Mucosa of descending colon (tissue), 3 donors: Measurements from ENCODE around the gene CABLES2. TPM values are rescaled to one million over a fixed set of nuclear protein-coding genes. Genes with fewer than 3 reads are reported as not detected.

ENCODE experiments used
- ATAC-seq: fragments of 200-7000 bp; cut with Tn5 transposase; one replicate; pipeline ENCODE4 v1.9.1; 2020; ENCODE audit warnings: mild to moderate bottlenecking, moderate library complexity
- DNase-seq, 3 donors: peaks; one replicate each; pipeline ENCODE4 v3.0.0-alpha.2; 2020
- H3K36me3 ChIP-seq: fragments of 200-600 bp; one replicate; pipeline ENCODE4 v1.8.0; 2021; ENCODE audit warnings: low read depth, mild to moderate bottlenecking
- H3K4me1 ChIP-seq: fragments of 200-600 bp; one replicate; pipeline ENCODE4 v1.8.0; 2021; ENCODE audit warnings: low read depth, mild to moderate bottlenecking
- H3K4me3 ChIP-seq: fragments of 200-600 bp; one replicate; pipeline ENCODE4 v1.8.0; 2021; ENCODE audit warnings: mild to moderate bottlenecking
- H3K9me3 ChIP-seq: fragments of 200-600 bp; one replicate; pipeline ENCODE4 v1.8.0; 2021; ENCODE audit warnings: mild to moderate bottlenecking
- intact Hi-C, 2 donors: fragments of 100-400 bp; cut with DNase I in 1 of 2; cut with micrococcal nuclease in 1 of 2; formaldehyde crosslinking; loops; one replicate each; pipeline versions ENCODE4 v1.11.0 to v1.11.1; 2022; cut with DNase I, micrococcal nuclease
- total RNA-seq, 3 donors: library from RNA; stranded (reverse); fragmentation: NEBNext Ultra II Directional in 2 of 3; extraction: Animal tissue kit (Norgen Biotek cat#: 25700) in 2 of 3; gene quantifications; one replicate each; pipeline versions ENCODE4 v1.2.1 to v1.2.4, GENCODE V29; 2021 to 2023
- TF ChIP-seq, protein P1 (sequence below): fragments of 200-600 bp; IDR thresholded peaks from one replicate; pipeline ENCODE4 v1.8.0; 2022; ENCODE audit warnings: antibody characterized with exemption, mild to moderate bottlenecking
- donor health status: DM: no; HTN: no; CAD: no; lungs with moderate emphysema.
- donor health status: DM: no; HTN: no; CAD: no.
- donor health status: DM: no; HTN: yes; CAD: no.

The CABLES2 gene
- total RNA-seq, 3 donors from 2014 or later: 5.4 to 9.3 (median 6.6) TPM

DNA sequence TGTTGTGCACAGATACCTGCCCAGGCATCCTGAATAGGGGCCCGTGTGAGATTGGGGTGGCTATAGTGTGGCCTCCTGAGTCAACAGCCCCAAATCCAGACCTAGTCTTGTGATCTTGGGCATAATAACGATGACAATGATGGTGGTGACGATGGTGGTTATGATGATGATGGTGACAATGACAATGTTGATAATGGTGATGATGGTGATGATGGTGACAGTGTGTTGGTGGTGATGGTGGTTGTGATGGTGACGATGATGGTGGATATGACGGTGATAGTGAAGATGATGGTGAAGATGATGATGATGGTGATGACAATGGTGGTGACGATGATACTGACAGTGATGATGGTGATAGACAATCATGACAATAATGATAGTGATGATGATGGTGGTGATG is 25.2 kb downstream of the CABLES2 start:
- no peaks in the 10 kb centered on the region for H3K9me3 ChIP-seq
- ATAC-seq: no peak
- TF ChIP-seq, protein P1, sequence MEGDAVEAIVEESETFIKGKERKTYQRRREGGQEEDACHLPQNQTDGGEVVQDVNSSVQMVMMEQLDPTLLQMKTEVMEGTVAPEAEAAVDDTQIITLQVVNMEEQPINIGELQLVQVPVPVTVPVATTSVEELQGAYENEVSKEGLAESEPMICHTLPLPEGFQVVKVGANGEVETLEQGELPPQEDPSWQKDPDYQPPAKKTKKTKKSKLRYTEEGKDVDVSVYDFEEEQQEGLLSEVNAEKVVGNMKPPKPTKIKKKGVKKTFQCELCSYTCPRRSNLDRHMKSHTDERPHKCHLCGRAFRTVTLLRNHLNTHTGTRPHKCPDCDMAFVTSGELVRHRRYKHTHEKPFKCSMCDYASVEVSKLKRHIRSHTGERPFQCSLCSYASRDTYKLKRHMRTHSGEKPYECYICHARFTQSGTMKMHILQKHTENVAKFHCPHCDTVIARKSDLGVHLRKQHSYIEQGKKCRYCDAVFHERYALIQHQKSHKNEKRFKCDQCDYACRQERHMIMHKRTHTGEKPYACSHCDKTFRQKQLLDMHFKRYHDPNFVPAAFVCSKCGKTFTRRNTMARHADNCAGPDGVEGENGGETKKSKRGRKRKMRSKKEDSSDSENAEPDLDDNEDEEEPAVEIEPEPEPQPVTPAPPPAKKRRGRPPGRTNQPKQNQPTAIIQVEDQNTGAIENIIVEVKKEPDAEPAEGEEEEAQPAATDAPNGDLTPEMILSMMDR: no peak
- no peak for DNase-seq
- peaks cover 15% of the 10 kb centered on the region for H3K4me1 ChIP-seq
- intact Hi-C loops: no loop called here
- H3K36me3 ChIP-seq: no peaks in the 10 kb centered on the region
- no peak overlapping the region for H3K4me3 ChIP-seq

DNA sequence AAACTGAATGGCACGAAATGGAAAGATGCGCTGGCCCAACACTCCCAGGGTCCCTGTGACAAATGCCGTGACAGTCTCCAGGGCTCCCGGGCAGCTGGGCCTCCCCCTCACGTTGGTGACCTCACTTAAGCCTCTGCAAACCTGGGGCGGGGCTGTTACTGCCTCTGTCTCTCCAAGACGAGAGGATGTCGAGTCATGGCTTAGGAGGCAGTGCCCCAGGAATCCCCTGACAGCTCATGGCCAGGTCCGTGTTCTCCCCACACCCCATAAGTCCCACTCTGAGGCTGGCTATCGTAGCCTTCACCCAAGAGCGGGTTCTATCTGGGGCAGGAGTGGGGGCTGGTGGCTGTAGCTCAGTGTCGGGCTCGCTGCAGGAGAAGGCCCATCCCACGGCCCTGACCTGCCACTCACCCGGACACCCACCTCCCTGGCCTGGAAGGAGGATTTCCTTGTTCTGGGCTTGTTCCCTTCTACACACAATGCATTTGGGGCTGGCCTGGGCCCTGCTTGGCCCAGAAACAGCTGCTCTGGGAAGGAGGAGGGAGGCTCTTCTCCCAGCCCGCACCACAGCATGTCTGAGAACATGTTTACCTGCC is 25.8 kb downstream of the CABLES2 start:
- TF ChIP-seq, protein P1: no peak
- H3K4me1 ChIP-seq: peaks cover 16% of the 10 kb centered on the region
- no peaks in the 10 kb centered on the region for H3K9me3 ChIP-seq
- H3K4me3 ChIP-seq: no peak overlapping the region
- ATAC-seq (no peak), DNase-seq (no peak)
- H3K36me3 ChIP-seq: no peaks in the 10 kb centered on the region
- intact Hi-C loops: no loop called here

DNA sequence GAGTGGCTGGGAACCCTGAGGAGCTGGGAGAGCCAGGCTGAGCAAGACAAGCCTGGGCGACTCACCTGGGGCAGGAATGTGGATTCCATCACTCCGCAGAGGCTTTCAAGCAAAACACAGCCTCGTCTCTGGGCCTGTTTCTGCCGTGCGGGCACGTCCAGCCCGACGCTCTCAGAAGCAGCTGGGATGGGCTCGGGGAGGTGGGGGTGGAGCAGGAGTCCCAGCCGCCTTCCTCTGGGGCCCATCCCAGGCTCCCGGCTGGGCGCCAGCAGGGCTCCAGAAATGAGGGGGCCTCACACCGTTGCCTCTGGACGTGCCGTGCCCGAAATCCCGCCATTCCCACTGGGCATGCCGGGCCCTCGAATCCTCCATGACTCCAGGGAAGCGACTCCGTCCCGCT is 28.9 kb downstream of the CABLES2 start:
- peaks cover 8% of the 10 kb centered on the region for H3K4me1 ChIP-seq
- ATAC-seq (no peak), DNase-seq (no peak)
- no peaks in the 10 kb centered on the region for H3K9me3 ChIP-seq
- H3K4me3 ChIP-seq: no peak overlapping the region
- no peaks in the 10 kb centered on the region for H3K36me3 ChIP-seq
- TF ChIP-seq, protein P1: no peak
- intact Hi-C loops: no loop called here

DNA sequence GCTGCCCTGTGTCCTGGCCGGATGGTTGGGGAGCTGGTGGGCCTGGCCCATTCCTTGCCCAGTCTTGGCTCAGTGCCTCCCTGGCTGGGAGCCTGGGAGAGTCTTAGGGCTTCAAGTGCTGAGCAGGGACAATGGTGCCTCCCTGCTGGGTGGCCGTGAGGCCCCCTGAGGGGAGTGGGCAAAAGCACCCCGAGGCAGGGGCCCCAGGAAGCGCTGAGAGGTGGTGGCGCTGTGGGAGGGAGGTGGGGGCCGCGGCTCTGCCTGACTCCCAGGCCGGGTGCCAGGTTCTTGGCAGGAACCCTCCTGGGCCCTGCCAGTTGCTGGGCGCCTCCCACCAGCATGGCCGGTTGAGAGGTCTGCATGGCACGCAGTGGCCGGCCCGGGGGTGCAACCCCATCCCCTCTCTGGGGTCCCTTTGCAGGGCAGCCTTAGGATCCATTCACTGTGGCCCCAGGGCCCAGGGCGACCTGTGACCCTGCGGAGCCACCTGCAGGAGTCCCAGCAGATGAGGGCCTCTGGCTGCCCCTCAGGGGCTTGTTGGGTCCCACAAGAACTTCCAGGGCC is 29.4 kb downstream of the CABLES2 start:
- TF ChIP-seq, protein P1: no peak
- Histone ChIP-seq H3K9me3 (no peaks in the 10 kb centered on the region), H3K36me3 (no peaks in the 10 kb centered on the region), H3K4me1 (peaks cover 8% of the 10 kb centered on the region), H3K4me3 (no peak overlapping the region)
- intact Hi-C loops: no loop called here
- no peak for ATAC-seq
- no peak for DNase-seq

DNA sequence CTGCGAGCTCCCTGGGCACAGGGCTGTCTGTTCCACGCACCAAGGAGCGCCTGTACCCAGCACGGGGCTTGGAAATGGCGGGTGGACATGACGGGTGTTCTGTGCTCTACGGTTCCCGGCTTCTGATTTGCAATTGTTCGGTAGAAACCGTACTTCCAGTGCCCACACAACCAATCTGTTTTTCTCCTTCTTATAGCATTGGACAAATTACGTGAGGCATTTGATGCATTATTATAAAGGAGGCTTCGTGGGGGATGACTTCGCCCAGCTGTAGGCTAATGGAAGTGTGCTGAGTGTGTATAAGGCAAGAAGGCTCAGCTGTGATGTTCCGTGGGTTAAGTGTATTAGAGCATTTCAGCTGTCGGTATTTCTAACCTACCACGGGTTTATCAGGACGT is 30.0 kb downstream of the CABLES2 start:
- Histone ChIP-seq H3K9me3 (no peaks in the 10 kb centered on the region), H3K4me1 (peaks cover 3% of the 10 kb centered on the region), H3K4me3 (no peak overlapping the region), H3K36me3 (no peaks in the 10 kb centered on the region)
- DNase-seq: no peak
- ATAC-seq: no peak
- intact Hi-C loops: no loop called here
- TF ChIP-seq, protein P1: no peak
